HG02938 (cell line): Measurements from ENCODE around the gene ZGPAT.

Source experiments
- ATAC-seq: cut with Tn5 transposase; IDR thresholded peaks from one replicate; pipeline ENCODE4 v1.9.1; 2021; ENCODE audit warnings: mild to moderate bottlenecking, moderate library complexity; ENCODE audit not compliant: unreplicated experiment

ZGPAT gene

GRCh38 chr20:63678071-63678470 is 29.8 kb upstream of the ZGPAT start:
- ATAC-seq, result no peak

- ATAC-seq, result no peak
Observed at GRCh38 chr20:63678667-63679465, 29.0 kb upstream of the ZGPAT start.

GRCh38 chr20:63679799-63680305 is 28.0 kb upstream of the ZGPAT start:
- ATAC-seq, result no peak

GRCh38 chr20:63680427-63680826 is 27.4 kb upstream of the ZGPAT start:
- no peak for ATAC-seq

- ATAC-seq, result no peak
Observed at GRCh38 chr20:63680857-63681608, 26.8 kb upstream of the ZGPAT start.

- ATAC-seq, result no peak
Observed at GRCh38 chr20:63681609-63682142, 26.2 kb upstream of the ZGPAT start.

- ATAC-seq, result no peak
Observed at GRCh38 chr20:63682384-63683139, 25.3 kb upstream of the ZGPAT start.

GRCh38 chr20:63685269-63686026 is 22.4 kb upstream of the ZGPAT start:
- no peak for ATAC-seq

- no peak for ATAC-seq
Observed at GRCh38 chr20:63686094-63686491, 21.7 kb upstream of the ZGPAT start.

- no peak for ATAC-seq
Observed at GRCh38 chr20:63686492-63687321, 21.1 kb upstream of the ZGPAT start.

- ATAC-seq, result no peak
Observed at GRCh38 chr20:63687419-63688178, 20.2 kb upstream of the ZGPAT start.

GRCh38 chr20:63688228-63689045 is 19.4 kb upstream of the ZGPAT start:
- no peak for ATAC-seq

- ATAC-seq, result no peak
Observed at GRCh38 chr20:63689046-63690002, 18.5 kb upstream of the ZGPAT start.

- ATAC-seq, result no peak
Observed at GRCh38 chr20:63690003-63690897, 17.6 kb upstream of the ZGPAT start.

- no peak for ATAC-seq
Observed at GRCh38 chr20:63690898-63691710, 16.7 kb upstream of the ZGPAT start.
